HL-60/S4 treated with retinoic acid at 250 ng/mL for 4 days and 3 days (cell line): ENCODE data around the gene USP46.

ENCODE experiments used
- in situ Hi-C: fragments of 300-500 bp; cut with MboI; formaldehyde crosslinking; loops from 2 replicates; pipeline ENCODE4 v1.7.0; 2022; ENCODE audit warnings: low sequenced_read_pairs

The USP46 gene

GRCh38 chr4:52659001-52659721 is at the start of gene USP46:
USP46 (minus strand) TSS chr4:52659301; CDS start chr4:52659150, 151 bp downstream.
- in situ Hi-C loops = no loop called here

DNA sequence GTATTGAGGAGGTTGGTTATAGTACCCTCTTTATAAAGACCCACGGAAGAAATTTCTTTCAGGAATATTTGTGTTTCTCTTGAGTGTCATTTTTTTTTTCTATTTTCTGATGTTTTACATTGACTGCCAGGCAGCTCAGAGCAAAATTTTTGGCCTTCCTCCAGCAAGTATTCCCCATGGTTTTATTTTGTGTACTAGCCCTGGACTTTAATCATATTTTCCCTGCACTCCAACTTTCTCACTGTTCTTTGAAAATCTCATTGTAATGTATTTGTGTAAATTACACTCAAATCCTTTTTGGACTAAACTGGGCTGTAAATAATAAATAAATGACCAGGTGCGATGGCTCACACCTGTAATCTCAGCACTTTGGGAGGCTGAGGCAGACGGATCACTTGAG is 45.6 kb upstream of the USP46 start:
- in situ Hi-C loops = no loop called here

GRCh38 chr4:52704133-52704532 is 45.0 kb upstream of the USP46 start:
- in situ Hi-C loops = no loop called here

GRCh38 chr4:52701207-52701606 is 42.1 kb upstream of the USP46 start:
- in situ Hi-C loops = no loop called here

DNA sequence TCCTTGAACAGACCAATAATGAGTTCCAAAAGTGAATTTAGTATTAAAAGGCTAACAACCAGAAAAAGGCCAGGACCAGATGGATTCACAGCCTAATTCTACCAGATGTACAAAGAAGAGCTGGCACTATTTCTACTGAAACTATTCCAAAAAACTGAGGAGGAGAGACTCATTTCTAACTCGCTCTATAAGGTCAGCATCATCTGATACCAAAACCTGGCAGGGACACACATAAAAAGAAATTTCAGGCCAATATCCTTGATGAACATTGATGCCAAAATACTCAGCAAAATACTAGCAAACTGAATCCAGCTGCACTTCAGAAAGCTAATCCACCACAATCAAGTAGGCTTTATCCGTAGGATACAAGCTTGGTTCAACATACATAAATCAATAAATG is 35.8 kb upstream of the USP46 start:
- in situ Hi-C loops = no loop called here

GRCh38 chr4:52693492-52693891 is 34.4 kb upstream of the USP46 start:
- in situ Hi-C loops = no loop called here

GRCh38 chr4:52689096-52689495 is 30.0 kb upstream of the USP46 start:
- in situ Hi-C loops = no loop called here

DNA sequence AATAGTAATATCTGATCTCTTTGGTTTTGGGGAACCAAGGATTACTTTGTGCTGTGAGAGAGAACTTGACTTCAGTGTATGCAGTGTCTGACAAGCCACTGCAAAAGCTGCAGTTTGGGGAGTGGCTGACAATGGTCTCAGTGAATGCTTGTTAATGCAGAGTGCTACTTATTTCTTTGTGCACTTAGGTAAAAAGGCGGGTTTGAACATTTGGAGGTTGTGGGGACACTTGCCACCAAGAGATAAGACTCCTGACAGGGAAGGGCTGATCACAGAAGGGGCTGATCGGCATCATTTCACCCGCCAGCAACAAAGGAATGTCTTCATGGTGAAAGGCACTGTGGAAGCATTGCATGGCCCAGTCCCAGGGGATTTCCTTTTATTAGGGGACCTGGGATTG is 28.6 kb upstream of the USP46 start:
- in situ Hi-C loops = no loop called here

- in situ Hi-C loops = no loop called here
These were observed 26.2 kb upstream of the USP46 start for GRCh38 chr4:52685316-52685715.

GRCh38 chr4:52684896-52685295 is 25.8 kb upstream of the USP46 start:
- in situ Hi-C loops = no loop called here

- in situ Hi-C loops = no loop called here
These were observed 21.3 kb upstream of the USP46 start for GRCh38 chr4:52680381-52680780.

- in situ Hi-C loops = no loop called here
These were observed 17.4 kb upstream of the USP46 start for GRCh38 chr4:52676536-52676935.

- in situ Hi-C loops = no loop called here
These were observed 16.0 kb upstream of the USP46 start for GRCh38 chr4:52675111-52675510.

GRCh38 chr4:52670739-52671138 is 11.6 kb upstream of the USP46 start:
- in situ Hi-C loops = no loop called here

- in situ Hi-C loops = no loop called here
These were observed 11.0 kb upstream of the USP46 start for GRCh38 chr4:52670121-52670520.

DNA sequence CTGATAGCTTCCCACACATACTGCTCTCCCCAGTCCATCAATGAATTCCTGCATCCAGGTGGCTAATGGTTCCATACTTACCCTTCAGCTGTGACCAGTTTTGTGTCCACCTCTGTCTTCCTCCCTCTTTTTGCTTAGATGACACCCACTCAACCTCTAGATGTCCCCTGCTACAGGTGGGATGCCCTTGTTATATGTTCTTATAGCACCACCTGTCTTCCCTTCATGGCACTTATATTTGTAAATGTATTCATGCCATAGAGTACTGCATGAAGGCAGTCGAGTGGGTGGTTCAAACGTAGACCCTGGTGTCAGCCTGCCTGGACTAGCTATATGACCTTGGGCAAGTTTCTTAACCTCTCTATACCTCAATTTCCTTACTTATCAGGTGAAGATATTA is 6.5 kb upstream of the USP46 start:
- in situ Hi-C loops = no loop called here

GRCh38 chr4:52664479-52664878 is 5.4 kb upstream of the USP46 start:
- in situ Hi-C loops = no loop called here

DNA sequence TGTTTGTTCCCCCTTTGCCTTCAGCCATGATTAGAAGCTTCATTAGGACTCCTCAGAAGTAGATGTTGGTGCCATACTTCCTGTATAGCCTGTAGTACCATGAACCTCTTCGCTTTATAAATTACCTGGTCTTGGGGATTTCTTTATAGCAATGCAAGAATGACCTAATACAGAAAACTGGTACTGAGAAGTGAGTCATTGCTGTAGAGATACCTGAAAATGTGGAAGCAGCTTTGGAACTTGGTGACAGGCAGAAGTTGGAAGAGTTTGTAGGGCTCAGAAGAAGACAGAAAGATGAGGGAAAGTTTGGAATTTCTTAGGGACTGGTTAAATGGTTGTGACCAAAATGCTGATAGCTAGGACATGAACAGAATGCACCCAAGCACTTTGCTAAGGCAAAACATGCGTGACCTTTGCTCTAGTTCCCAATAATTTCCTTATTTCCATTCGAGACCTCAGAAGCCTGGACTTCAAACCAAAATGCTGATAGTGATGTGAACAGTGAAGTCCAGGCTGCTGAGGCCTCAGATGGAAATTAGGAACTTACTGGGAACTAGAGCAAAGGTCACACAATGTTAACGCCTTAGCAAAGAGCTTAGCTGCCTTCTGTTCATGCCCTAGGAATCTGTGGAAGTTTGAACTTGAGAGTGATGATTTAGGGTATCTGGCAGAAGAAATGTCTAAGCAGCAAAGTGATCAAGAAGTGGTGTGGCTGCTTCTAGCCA is 3.0 kb upstream of the USP46 start:
- in situ Hi-C loops = no loop called here

DNA sequence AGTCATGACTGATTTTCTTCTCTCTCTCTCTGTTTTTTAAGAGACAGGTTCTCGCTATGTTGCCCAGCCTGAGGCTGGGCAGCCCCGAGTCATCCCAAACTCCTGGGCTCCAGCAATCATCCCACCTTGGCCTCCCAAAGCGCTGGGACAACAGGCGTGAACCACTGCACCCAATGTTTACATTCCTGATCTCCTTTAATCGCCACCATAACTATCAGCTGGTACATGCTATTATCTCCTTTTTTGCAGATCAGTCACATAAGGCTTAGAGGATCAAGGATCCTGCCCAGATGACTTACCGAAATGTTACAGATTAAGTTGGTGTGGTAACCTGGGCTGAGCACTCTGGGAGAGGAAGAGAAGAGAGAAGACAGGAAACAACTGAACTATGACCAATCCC is 1.5 kb upstream of the USP46 start:
- in situ Hi-C loops = no loop called here

DNA sequence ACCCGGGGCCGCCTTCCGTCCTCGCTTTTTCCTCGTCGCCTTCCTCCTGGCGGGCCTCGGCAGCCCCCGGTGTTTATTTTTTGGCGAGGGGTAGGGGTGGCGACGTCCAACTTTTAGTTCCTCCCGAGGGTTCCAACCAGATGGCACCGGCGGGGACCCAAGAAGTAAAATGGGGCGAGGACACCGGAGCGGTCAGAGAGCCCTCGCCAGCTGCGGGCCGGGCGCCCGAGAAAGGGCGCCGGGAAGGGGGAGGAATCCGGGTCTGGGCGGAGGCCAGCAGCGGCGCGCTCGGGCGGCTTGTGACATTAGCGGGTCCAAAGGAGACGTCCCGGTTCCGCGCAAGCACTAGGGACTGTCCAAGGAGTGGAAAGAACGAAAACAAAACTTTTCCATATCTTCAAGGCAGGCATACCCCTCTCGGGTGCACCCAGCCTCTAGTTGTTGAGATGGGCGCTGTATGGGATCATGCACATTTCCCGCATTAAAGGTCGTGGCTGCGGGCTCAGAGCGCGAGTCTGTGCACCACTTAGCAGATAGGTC is 691 bp upstream of the USP46 start:
- in situ Hi-C loops = no loop called here

DNA sequence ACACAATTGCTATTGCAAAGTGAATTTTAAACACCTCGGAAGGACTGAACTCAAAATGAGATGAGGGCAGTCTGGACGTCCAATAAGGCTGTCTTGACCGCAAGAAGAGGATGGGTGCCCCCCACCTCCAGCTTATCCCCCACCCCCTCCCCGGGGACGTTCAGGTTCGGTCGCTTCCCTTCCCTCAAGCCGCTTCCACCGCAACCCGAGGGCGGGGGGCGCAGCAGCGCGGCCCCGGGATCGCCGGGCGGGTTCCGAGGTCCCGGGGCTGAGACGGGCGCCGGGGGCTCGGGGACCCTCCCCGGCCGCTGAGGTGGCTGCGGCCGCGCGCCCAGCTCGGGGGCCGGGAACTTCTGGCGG is 480 bp downstream of the USP46 start:
- in situ Hi-C loops = no loop called here
